HG02623 (cell line): ENCODE measurements around the gene TFEB.
A peak's percentile ranks its signal among the peaks of the same experiment; 100 is the strongest.

ENCODE experiments used
- ATAC-seq: cut with Tn5 transposase; IDR thresholded peaks from one replicate; pipeline ENCODE4 v1.9.1; 2021; ENCODE audit warnings: moderate library complexity; ENCODE audit not compliant: unreplicated experiment

TFEB gene

DNA sequence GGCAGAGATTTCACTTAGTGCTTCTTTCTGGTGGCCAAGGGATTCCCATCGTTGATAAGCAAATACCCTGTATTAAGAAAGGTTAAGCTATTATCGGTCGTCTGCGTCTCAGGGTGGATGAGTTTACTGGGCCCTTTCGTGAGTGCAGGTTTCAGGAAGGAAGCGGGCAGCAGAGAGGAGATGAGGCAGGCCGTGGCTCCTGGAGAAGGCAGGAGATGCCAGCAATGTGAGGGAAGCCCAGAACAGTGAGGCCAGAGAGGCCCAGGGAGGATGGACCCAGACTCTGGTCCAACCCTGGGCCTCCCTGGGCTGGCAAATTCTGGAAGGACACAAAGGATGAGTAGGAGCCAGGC is 11.2 kb downstream of the TFEB start:
- ATAC-seq, result no peak

DNA sequence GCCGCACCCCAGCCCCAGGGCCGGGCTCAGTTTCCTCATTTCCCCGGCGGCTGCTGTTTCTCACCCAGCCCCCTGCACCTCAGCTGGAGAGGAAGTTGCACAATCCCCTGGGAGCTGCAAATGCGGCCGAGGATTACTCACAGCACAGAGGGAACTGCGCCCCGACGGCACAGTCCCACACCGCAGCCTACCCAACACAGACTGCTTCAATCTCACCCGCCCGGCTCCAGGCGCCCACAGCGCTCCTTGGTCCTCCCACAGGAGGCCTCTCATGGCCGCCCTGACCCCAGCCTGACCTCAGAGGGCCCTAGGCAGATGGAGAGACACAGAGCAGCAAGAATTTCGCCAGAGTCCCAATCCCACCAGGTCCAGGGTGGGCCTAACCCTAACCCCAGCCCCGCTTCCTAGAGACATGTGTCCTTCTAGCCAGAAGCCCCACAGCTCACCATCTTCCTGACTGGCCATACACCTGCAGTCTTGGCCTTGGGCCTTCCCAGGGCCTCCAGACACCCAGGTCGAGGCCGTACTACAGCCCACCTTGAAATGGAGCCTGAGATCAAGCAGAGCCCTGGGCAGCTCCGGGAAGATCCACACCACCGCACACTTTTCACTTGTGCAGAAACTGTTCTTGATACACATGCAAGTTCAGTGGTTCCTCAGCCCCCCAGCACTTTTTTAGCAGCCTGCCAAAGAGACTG is 11.7 kb downstream of the TFEB start:
- peak; percentile 69 for ATAC-seq

DNA sequence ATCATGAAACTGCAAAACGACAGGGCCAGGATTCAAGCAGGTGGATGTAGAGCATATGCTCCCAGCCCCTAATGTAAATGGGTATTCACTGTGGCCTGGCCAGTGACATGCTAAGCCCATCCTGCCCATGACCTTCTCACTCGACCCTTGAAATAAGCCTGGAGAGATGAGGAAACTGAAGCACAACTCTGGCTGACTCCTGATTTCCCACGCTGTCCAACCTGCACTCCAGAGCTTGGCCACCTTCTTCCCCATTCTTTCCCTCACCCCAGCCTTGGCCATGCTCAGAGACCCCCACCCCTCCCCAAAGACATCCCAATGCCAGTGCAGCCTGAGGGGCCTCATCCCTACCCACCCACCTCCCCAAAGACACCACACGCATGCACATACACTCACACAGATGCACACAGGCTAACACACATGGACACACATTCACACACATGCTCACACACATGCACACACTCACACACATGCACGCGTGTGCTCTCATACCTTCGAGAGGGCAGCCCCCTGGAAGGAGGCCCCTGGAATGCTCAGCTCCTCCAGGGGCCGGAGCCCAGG is 12.4 kb downstream of the TFEB start:
- ATAC-seq, result no peak

DNA sequence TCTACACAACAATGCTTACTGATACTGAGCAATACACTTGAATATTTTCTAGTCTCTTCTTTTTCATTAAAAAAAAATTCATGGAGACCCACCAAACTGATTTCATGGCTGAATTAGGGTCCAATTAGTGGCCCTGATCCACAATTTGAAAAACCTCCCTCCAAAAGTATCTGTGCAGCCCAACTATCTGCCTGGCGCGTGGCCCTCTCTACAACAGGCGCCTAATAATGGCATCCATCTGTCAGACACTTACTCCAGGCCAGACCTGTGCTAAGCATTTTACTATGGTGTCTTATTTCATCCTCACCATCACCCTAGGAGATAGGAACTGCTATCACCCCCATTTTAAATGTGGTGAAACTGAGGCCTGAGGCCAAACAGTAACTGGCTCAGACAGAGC is 14.0 kb downstream of the TFEB start:
- no peak for ATAC-seq

DNA sequence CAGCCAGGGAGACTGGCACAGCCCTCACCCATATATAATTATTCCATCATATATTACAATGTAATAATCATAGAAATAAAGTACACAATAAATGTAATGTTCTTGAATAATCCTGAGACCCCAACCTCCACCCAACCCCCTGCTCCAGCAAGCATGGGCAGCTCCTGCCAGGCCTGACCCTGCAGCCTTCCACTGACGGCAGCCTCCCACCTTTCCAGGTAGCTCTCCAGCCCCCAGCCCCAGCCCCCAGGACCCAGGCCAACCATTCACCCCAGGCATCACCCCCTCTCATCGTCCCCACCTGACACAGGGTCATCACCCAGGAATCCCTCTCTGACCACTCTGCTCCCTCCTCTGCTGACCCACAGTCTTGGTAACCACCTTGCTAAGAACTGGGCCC is 14.6 kb downstream of the TFEB start:
- no peak for ATAC-seq

DNA sequence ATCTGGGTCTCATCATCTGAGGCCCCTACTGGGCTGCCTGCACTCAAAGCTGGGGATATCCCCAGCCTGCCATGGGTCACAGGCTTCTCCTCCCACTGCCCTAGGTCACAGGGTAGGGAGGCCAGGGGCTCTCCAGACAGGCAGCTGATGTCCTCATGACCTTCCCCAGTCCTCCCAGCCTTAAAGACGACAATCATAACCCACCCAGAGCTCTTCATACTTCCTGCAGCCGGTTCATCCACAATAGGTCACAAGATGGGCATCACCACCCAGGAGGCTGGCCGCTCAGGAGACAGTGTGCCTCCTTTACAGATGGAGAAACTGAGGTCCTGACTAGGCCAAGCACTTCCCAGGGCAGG is 15.2 kb downstream of the TFEB start:
- no peak for ATAC-seq

DNA sequence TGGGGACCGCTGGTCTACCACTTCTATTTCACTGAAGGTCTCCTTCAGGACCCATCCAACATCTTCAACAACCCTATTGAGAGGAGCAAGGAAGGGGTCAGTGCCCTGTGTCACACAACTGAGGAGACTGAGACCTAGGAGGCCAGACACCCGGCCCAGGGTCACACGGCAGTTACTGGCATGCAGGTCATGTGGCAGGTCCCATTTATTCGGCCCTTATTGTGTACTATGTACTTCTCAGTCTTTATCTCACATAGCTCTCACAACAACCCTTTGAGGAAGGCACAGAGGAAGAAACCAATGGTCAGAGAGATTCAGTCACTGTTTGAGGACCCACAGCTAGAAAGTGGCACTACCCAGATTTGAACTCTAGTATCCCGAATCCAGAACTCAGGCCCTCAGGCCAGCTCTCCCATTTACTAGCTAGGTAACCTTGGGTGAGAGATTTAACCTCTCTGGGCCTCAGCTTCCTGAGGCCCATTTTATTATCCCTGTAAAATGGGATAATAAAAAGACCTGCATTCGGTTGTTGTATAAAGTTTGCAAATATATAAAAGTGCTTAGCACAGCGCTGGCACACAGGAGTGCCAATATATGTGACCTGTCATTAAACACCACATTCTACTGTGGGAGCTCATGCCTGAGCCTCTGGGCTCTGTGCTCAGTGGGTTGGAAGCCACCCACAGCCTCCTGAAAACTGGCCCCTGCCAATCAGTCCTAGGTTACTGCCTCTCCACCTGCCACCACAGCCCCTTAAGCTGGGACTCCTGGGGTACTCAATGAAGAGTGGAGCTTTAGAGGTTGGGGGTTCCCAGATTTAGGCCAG is 15.8 kb downstream of the TFEB start:
- ATAC-seq, result no peak

DNA sequence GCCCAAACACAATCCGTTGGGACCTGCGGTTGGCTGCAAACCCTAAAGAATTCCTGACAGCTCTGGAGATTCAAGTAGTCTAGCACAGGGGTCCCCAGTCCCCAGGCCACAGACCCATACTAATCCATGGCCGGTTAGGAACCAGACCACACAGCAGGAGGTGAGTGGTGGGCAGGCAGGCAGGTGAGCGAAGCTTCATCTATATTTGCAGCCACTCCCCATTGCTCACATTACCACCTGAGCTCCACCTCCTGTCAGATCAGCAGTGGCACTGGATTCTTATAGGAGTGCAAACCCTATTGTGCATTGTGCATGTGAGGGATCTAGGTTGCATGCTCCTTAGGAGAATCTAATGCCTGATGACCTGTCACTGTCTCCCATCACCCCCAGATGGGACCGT is 16.6 kb downstream of the TFEB start:
- no peak for ATAC-seq

DNA sequence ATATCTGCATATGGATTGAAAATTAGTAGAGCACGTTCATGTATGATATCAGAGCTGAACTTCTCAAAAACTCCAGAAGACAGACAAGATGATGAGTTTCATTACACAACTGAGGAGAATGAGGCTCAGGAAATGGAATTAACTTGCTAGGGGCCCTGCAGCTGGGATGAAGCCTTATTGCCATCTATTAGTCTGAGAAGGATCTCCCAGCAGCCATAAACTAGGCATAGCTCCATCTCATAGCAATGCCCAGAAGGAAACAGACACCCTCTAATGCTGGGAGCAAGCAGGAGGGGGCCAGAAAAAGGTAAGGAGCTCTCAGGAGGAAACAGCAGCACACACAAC is 18.0 kb downstream of the TFEB start:
- no peak for ATAC-seq

DNA sequence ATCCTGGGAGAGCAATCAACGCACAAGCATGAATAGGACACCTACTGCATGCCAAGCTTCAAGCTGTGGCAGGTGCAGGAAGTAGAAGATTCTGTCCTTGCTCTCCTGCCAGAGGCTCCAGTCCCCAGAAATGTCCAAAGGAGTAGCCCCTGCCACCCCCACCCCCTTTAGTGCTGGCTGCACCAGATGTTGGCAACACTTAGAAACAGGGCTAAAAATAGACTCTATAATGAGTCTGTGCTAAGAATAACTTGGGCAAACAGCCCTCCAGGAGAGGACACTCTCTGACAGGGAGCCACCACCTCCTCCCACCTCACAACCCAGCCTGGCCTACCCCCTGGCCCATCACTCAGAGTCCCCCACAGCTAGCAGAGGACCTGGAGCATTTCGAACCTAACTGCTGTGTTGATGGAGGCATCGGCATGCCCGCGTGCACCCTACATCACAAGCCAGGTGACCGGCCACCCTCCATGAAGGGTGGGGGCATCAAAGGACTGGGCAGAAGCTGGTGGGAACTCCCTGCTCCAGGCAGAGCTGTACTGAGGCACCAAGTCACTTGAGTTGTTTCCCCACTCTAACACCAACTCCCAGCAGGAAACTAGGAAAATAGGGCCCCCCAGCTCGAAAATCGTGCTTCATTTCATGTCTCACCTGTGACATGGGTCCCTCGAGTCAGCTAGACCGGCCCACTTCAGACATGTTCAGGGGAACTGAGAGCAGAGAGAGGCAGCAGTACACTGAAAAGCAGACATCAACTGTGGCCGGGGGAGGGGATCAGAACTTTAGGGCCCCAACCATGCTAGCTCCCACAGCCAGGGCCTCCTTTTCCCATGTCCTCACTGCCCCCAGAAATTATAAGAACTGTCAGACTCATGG is 18.7 kb downstream of the TFEB start:
- ATAC-seq, result no peak

DNA sequence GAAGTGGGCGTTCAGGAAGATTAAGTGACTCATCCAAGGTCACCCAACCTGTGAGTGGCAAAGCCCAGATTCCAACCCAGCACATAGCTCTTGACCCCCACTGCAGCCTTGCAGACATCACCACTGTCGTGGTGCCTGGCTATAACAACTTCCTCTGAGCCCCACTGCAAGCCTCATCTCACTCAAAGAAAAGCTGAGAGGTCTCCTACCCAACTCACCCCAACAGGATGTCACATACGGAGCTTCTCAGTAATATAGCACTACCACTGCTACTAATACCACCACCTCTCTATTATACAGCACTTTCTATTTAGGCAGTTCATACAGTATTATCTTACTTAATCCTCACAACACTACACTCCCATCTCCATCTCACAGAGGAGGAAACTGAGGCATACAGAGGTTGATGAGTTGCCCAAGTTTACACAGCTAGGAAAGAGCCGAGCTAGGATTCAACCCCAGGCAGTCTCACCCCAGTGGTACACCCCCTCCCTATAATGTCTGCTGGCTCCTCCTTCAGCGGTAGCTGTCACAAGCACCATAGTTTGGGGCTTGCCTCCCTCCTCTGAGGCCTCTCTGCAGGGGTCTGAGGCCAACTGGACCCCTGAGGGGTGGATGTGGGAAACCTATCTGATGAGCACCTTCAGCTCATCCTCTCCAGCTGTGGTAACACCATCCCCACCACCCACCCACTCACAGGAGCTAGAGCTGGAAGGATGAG is 19.5 kb downstream of the TFEB start:
- ATAC-seq, result no peak

DNA sequence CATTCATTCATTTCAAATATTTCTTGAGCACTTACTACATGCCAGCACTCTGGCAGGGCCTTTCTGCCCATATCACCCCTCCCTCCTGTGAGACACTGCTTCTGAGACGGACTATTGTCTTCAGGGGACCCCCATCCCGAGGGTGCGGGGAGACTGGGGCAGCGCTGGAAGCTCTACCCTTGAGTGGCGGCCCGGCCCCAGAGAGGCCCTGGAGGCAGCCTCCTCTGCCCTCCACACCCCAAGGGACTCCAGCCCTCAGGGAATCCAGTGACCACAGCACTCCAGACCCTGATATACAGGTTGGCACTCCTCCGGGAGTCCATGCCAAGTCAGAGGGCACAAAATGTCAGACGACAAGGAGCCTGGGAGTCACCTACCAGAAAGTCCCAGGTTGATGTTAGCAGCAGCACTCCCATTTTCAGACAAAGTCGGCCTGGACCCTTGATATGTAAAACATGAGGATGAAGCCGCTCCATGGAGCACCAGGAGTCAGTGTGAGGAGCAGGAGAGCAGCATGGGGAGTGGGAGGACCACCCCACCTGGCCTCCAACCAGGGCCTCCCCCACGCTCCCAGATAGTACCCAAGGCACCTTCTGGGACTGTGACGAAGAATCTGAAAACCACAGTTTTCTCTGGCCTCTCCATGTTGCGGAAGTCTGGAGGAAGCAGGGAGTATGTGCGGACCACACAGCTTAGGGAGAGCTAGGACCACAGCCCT is 20.7 kb downstream of the TFEB start:
- ATAC-seq, result no peak

DNA sequence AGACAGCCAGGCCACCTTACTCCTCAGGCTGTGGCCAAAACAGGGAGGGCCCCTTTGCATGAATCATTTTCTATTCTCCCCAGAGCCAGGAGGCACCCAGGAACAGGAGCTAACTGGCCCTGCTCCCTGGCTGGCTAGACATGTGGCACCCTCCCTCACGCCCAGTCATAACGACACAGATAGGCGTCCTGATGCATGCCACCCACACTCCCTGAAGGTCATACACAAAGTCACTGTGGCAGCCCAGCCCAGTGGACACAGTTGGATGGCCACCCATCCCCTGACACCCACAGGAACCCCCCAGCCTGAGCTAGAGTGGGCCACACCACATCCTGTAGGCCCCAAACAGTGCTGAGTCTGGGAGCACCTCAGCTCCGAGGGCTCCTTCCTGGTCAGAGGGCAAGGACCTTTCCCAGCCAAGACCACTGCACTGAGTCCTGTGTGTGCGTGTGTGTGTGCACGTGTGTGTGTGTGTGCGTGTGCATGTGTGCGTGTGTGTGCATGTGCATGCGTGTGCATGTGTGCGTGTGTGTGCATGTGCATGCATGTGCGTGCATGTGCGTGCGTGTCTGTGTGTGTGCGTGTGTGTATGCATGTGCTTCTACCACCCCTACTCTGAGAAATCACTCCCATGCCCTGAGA is 21.6 kb downstream of the TFEB start:
- no peak for ATAC-seq

DNA sequence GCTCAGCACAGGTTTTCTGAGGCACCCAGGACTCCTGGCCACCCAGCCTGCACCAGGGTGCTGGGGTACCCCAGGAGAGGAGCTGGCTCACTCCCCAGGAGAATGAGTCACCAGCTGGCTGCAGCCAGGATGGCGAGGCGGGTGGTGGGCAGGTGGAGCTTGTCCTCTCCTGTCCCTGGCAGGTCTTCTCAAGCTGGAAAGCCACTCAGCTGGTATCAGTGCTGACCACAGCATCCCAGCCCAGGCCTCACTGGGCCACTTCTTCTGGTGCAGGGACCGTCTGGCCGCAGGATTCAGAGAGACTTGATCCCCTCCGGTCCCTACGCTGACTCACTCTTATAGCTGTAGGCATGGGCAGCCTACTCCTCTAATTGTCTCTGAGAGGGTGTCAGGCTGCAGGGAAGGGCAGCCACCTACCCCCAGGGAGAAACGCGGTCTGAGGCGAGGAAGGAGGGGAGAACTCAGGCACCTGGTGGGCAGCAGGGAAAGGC is 22.2 kb downstream of the TFEB start:
- no peak for ATAC-seq

DNA sequence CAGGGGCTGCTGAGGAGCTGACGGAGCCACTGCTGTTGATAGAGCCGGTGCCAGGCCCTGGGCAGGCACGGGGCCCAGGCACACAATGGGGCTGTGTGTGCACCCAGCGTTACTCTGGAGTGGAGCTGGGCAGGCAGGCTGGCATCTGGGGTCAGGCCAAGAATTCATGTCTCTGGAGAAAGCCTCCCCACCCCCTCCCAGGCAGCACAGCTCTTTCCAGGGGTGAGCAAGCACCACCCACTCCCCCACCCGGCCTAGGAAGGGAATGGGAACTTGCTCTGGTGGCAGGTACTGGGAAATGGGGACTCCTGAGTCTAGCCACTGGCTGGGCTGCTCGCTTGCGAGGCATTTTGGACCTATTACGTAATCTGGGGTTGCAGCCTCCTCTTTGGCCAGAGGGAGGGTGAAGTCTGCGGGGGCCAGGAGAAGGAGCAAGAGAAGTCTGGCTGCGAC is 22.7 kb downstream of the TFEB start:
- ATAC-seq, result no peak

DNA sequence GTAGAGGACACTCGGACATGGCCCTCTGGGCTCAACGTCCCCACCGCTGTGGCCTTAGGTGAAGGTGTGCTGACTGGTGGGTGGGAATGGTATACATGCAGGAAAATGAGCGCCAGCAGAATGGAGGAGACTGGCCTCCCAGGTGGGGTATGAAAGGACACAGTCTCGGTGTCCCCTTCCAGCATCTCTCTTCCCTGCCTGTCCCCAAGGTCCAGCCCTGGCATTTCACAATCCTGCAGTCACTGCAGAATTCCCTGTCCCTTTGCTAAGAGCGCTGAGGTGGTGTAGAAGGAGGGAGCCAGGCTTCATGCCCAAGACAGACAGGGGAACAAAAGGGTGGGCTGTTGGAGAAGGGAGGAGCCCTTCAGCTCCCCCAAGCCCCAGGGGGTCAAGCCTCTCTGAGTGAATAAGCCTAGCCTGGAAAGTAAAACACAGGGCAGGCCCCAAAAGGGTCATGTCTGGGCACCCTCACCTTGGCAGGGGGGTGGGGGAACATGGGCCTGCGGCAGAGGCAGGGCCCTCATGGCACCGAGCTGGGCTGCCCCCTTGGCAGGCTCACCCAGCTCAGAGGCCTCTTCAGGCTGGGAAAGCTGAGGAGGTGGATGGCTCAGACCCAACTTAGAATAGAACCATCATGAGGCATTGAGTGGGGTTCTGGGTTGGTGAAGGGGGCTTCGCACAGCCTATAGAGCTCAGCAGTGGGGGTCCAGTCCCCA is 23.9 kb downstream of the TFEB start:
- no peak for ATAC-seq

DNA sequence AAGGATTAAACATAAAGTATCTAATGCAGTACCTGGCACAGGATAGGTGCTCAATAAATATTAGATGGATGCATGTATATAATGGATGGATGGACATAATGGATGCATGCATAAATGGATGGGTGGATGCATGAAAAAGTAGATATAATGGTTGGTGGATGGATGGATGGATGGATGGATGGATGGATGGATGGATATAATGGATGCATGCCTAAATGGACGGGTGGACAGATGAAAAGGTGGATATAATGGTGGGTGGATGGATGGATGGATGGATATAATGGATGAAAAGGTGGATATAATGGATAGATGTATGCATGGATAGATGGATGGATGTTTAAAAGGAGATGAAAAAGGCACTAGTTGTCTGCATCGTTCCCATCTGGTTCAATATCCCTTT is 26.0 kb downstream of the TFEB start:
- no peak for ATAC-seq

DNA sequence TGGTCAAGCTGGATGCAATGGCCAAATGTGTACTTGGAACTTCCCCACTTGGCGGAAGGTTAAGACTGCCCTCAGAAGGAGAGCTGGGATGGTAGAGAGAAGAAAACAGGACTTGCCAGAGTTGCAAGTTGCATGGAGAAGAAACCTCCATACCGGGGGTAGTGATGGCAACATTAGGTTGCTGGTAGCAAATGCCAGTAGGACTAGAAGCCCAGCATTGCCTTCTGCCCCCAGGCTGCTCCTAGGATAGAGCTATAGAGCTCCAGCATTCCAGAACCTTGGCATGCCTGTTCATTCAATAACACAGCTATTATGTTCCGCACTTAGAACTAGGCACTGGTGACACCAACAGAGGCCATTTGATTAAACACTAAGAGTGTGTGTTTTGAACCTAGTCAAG is 26.6 kb downstream of the TFEB start:
- ATAC-seq, result no peak
